ENCODE measurements around the gene RNF213. TPM values are rescaled to one million over a fixed set of nuclear protein-coding genes. Genes with fewer than 3 reads are reported as not detected.

The RNF213 gene
- polyA plus RNA-seq, 1 donor (not counting 4 experiments of a cell fraction or from before 2014, with no cell fraction given), result 24.4 TPM

DNA sequence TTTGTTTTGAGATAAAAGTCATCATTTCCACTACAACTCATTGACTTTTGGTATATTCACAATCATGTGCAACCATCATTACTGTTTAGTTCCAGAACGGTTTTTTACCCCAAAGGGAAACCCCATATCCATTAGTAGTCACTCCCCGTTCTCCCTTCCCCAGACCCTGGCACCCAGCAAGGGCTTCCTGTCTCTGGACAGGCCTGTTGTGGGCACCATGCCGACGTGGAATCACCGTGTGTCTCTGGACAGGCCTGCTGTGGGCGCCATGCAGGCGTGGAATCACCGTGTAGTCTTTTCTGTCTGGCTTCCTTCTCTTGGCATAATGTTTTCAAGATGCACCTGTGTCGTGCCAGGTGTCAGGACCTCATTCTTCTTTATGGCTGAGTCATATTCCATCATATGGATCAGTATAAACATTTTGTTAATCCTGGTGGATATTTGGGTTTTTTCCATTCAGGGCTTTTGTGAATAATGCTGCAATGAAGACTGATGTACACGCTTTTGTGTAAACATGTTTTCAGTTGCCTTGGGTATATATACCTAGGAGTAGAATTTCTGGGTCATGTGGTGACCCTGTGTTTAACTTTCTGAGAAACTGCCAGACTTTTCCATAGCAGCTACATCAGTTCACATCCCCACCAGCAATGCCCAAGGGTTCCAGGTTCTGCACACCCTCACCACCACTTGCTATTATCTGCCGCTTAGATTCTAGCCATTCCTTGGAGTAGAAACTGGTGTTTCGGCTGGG is 173.4 kb downstream of the RNF213 start:
- peaks cover 3% of the 10 kb centered on the region for H4K20me1 ChIP-seq (ENCODE audit: control insufficient read depth, extremely low read depth, insufficient read depth, low read length)
- no peak overlapping the region for H3K9ac ChIP-seq (ENCODE audit: control insufficient read depth, extremely low read depth, insufficient read depth, low read length)
- H3K79me2 ChIP-seq (ENCODE audit: control insufficient read depth, insufficient read depth, low read length), result no peaks in the 10 kb centered on the region
- peaks cover 0 to 2% of the 10 kb centered on the region in 2 experiments for H3K36me3 ChIP-seq (ENCODE audit: control insufficient read depth in 2 of 2, extremely low read depth in 1 of 2, insufficient read depth in 2 of 2, low read length in 2 of 2)
- DNase-seq (ENCODE audit: low read depth, low spot score) (no peak), FAIRE-seq (no peak)
- no peak overlapping the region for H3K4me3 ChIP-seq (ENCODE audit: control insufficient read depth in 2 of 3, extremely low read depth in 1 of 3, insufficient read depth in 2 of 3, low read depth in 1 of 3, low read length in 3 of 3)
- no peaks in the 10 kb centered on the region for H3K9me1 ChIP-seq (ENCODE audit: control insufficient read depth, extremely low read depth, insufficient read depth, low read length)
- no peak overlapping the region for H2AFZ ChIP-seq (ENCODE audit: control insufficient read depth, low read length)
- H3K27ac ChIP-seq (ENCODE audit: control insufficient read depth, insufficient read depth, low read length), result no peak overlapping the region
- TF ChIP-seq, protein P1, sequence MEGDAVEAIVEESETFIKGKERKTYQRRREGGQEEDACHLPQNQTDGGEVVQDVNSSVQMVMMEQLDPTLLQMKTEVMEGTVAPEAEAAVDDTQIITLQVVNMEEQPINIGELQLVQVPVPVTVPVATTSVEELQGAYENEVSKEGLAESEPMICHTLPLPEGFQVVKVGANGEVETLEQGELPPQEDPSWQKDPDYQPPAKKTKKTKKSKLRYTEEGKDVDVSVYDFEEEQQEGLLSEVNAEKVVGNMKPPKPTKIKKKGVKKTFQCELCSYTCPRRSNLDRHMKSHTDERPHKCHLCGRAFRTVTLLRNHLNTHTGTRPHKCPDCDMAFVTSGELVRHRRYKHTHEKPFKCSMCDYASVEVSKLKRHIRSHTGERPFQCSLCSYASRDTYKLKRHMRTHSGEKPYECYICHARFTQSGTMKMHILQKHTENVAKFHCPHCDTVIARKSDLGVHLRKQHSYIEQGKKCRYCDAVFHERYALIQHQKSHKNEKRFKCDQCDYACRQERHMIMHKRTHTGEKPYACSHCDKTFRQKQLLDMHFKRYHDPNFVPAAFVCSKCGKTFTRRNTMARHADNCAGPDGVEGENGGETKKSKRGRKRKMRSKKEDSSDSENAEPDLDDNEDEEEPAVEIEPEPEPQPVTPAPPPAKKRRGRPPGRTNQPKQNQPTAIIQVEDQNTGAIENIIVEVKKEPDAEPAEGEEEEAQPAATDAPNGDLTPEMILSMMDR (optimal IDR thresholded peaks at IDR 0.05 in 1 of 3, IDR thresholded peaks at IDR 0.05 in 1 of 3, conservative IDR thresholded peaks at IDR 0.05 in 1 of 3; ENCODE audit: extremely low read depth in 1 of 3, insufficient read depth in 2 of 3, low read length in 3 of 3), result no peak
- no peak for TF ChIP-seq EZH2 (IDR thresholded peaks at IDR 0.05; ENCODE audit: low read length)
- H3K4me1 ChIP-seq (ENCODE audit: control insufficient read depth, extremely low read depth, insufficient read depth, low read length), result no peaks in the 10 kb centered on the region
- dilution Hi-C loops (cut with MboI; ENCODE audit: extremely low pct_ligation_motif_present, low sequenced_read_pairs), result no loop called here
- no peaks in the 10 kb centered on the region for H3K9me3 ChIP-seq (ENCODE audit: control insufficient read depth, low read depth, low read length)
- no peaks in the 10 kb centered on the region for H3K27me3 ChIP-seq (ENCODE audit: control insufficient read depth, extremely low read depth, insufficient read depth, low read length)
- no peak overlapping the region for H3K4me2 ChIP-seq (ENCODE audit: control insufficient read depth, extremely low read depth, insufficient read depth, low read depth, low read length)

DNA sequence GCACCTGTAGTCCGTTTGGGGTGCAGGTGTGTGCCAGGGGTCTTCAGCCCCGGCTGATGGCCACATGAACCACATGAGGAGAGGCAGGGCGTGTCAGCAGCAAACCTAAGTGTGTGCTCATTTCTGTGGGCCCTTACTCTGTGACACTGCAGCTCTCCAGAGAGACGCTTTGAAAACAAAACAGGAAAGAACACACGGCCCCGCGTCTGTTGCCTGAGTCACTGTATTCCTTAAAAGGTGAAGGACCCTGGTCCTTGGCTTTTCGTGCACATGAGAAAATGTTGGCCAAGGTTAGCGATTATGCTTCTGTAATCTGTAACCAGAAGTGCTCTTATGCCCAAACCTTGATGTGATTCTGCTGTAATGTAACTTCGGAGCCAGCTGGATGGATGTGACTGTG is 176.9 kb downstream of the RNF213 start:
- Histone ChIP-seq H3K4me2 (ENCODE audit: control insufficient read depth, extremely low read depth, insufficient read depth, low read depth, low read length) (no peak overlapping the region), H3K27me3 (ENCODE audit: control insufficient read depth, extremely low read depth, insufficient read depth, low read length) (no peaks in the 10 kb centered on the region), H3K79me2 (ENCODE audit: control insufficient read depth, insufficient read depth, low read length) (no peaks in the 10 kb centered on the region), H3K4me3 (ENCODE audit: control insufficient read depth in 2 of 3, extremely low read depth in 1 of 3, insufficient read depth in 2 of 3, low read depth in 1 of 3, low read length in 3 of 3) (no peak overlapping the region), H3K9ac (ENCODE audit: control insufficient read depth, extremely low read depth, insufficient read depth, low read length) (no peak overlapping the region), H3K9me1 (ENCODE audit: control insufficient read depth, extremely low read depth, insufficient read depth, low read length) (no peaks in the 10 kb centered on the region), H4K20me1 (ENCODE audit: control insufficient read depth, extremely low read depth, insufficient read depth, low read length) (peaks cover 3% of the 10 kb centered on the region), H3K27ac (ENCODE audit: control insufficient read depth, insufficient read depth, low read length) (no peak overlapping the region), H3K4me1 (ENCODE audit: control insufficient read depth, extremely low read depth, insufficient read depth, low read length) (no peaks in the 10 kb centered on the region), H3K36me3 (ENCODE audit: control insufficient read depth in 2 of 2, extremely low read depth in 1 of 2, insufficient read depth in 2 of 2, low read length in 2 of 2) (no peaks in the 10 kb centered on the region), H3K9me3 (ENCODE audit: control insufficient read depth, low read depth, low read length) (no peaks in the 10 kb centered on the region), H2AFZ (ENCODE audit: control insufficient read depth, low read length) (no peak overlapping the region)
- no peak for FAIRE-seq
- dilution Hi-C loops (cut with MboI; ENCODE audit: extremely low pct_ligation_motif_present, low sequenced_read_pairs), result no loop called here
- no peak for DNase-seq (ENCODE audit: low read depth, low spot score)
- TF ChIP-seq EZH2 (IDR thresholded peaks at IDR 0.05; ENCODE audit: low read length), result no peak
- TF ChIP-seq, protein P1 (optimal IDR thresholded peaks at IDR 0.05 in 1 of 3, IDR thresholded peaks at IDR 0.05 in 1 of 3, conservative IDR thresholded peaks at IDR 0.05 in 1 of 3; ENCODE audit: extremely low read depth in 1 of 3, insufficient read depth in 2 of 3, low read length in 3 of 3), result no peak

Measured in keratinocyte (primary cell).